Fibroblast of pulmonary artery (primary cell): ENCODE data around the gene GRHPR.
"Not testable (repeated sequence)": the region's sequence is repeated elsewhere in the genome, so short reads cannot be mapped to it uniquely, and the experiment has no call there.

Source experiments
- DNase-seq: peaks from one replicate; pipeline ENCODE4 v3.0.0-alpha.2; 2010; ENCODE audit warnings: low read depth
- H3K4me3 ChIP-seq: replicated peaks from 2 replicates; pipeline ENCODE4 v1.5.1; 2011; ENCODE audit warnings: low read depth, mild to moderate bottlenecking, control low read depth, low read length, moderate library complexity
- CTCF ChIP-seq: IDR thresholded peaks from 2 replicates; pipeline ENCODE4 v1.5.1; 2011; ENCODE audit warnings: mild to moderate bottlenecking, control low read depth, low read length, inconsistent platforms; ENCODE audit errors: missing control alignments

Gene GRHPR

DNA sequence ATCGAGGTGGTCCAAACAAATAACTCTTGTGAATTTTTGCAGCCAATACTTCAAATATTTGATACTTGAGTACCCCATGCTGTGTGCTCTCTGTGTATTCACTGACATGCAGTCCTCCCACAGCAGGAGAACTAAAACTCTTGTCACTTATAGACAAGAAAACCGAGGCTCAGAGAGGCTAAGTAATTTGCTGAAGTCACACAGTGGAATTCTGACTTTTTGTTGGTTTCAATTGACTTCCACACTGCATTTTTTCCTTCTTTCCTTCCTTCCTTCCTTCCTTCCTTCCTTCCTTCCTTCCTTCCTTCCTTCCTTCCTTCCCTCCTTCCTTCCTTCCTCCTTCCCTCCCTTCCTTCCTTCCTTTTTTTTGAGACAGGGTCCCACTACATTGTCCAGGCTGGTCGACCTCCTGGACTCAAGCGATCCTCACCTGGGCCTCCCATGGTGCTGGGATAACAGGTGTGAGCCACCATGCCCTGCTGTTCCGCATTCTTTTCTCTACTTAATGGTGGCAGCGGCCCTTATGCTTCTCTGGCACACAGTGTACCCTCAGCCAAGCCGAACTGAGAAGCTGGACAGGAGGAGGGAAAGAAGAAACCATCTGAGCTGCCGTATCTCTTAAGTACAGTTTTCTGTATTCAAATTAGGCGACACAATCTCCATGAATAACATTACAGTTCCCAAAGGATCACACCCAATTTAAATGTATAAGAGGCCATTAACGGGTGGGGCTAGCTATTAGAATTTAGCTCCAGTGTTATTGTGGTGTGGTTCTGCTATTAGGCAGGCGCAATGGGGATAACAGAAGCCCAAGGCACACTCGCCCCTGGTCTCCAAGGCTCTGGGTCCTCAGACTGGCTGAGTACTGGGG lies 38.4 kb upstream of the GRHPR start:
- no peak for DNase-seq
- TF ChIP-seq CTCF, result no peak

GRCh38 chr9:37385286-37385685 lies 37.2 kb upstream of the GRHPR start:
- H3K4me3 ChIP-seq, result no peak overlapping the region
- no peak for TF ChIP-seq CTCF
- DNase-seq, result no peak

More for the DNA sequence above, 38.4 kb upstream of the GRHPR start:
- H3K4me3 ChIP-seq, result no peak overlapping the region

GRCh38 chr9:37386988-37387387 lies 35.5 kb upstream of the GRHPR start:
- no peak overlapping the region for H3K4me3 ChIP-seq
- no peak for DNase-seq
- TF ChIP-seq CTCF, result no peak

DNA sequence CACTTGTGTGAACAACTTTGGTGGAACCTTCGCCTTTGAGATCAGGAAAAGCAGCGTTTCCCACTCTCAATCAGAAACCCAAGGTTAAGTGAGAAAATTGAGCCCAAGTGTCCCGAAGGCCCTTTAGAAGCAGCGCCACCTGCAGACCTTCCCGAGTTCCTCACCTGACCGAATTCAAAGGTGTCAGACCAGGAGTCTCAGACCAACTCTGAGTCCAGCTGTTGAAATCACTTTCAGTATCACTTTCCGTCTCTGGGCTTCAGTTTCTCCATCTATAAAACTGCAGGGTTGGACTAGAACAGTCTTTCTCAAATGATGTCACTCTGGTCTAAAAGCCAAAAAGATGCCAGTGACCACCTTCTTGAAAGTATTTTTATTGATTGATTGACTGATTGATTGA lies 31.7 kb upstream of the GRHPR start:
- no peak overlapping the region for H3K4me3 ChIP-seq
- peak; percentile 36 for TF ChIP-seq CTCF
- DNase-seq, result peak; percentile 18

DNA sequence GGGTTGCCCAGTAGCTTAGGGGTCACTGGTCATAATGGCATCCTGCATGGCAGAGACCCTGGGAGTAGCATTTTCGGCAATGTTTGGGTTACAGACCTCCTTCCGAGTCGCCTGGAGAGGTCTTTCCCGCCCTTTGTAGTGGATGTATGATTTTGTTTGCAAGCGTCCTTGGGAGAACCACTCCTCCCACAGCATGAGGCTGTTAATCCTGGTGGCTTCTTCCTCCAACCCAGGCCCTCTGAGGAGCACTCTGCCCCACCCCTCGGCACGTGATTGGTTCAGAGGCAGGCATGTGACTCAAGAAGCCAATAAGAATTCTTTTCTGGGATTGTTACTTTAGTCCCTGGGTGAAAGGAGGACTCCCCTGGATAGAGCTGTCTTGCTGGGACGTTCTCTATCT lies 30.2 kb upstream of the GRHPR start:
- TF ChIP-seq CTCF, result no peak
- no peak for DNase-seq
- no peak overlapping the region for H3K4me3 ChIP-seq

GRCh38 chr9:37395229-37395628 lies 27.3 kb upstream of the GRHPR start:
- no peak overlapping the region for H3K4me3 ChIP-seq
- no peak for TF ChIP-seq CTCF
- no peak for DNase-seq

GRCh38 chr9:37395663-37396062 lies 26.8 kb upstream of the GRHPR start:
- H3K4me3 ChIP-seq, result no peak overlapping the region
- no peak for DNase-seq
- TF ChIP-seq CTCF, result no peak

DNA sequence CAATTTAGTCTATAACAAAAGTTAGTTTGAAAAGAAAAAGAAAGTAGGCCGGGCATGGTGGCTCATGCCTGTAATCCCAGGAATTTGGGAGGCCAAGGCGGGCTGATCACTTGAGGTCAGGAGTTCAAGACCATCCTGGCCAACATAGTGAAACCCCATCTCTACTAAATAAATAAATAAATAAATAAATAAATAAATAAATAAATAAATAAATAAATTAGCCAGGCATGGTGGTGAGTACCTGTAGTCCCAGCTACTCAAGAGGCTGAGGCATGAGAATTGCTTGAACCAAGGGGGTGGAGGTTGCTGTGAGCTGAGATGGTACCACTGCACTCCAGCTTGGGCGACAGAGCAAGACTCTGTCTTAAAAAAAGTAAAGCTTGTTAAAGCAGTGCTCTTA lies 24.5 kb upstream of the GRHPR start:
- not testable (repeated sequence) for H3K4me3 ChIP-seq, DNase-seq
